ENCODE results near the gene SAPCD2. TPM values are rescaled to one million over a fixed set of nuclear protein-coding genes. Genes with fewer than 3 reads are reported as not detected.

SAPCD2 gene
- total RNA-seq (2022; extraction: Qiagen RNA extraction; ENCODE audit: low read depth) = 13.9 to 28.6 TPM (median 24.4 TPM) in 5 replicates

GRCh38 chr9:137070201-137070905 lies at the start of gene SAPCD2:
Gene SAPCD2 (minus strand): TSS chr9:137070557. CDS start chr9:137070460, 97 bp downstream.

GRCh38 chr9:137114613-137115393 lies 44.4 kb upstream of the SAPCD2 start, which contains the start of gene DPP7:
Gene DPP7 (minus strand): TSS chr9:137114733. CDS start chr9:137114713, 20 bp downstream.

GRCh38 chr9:137086531-137087408 lies 16.4 kb upstream of the SAPCD2 start, which contains the start of gene MAN1B1:
Gene MAN1B1 (plus strand): TSS chr9:137086985. CDS start chr9:137087000, 15 bp downstream.

GRCh38 chr9:137077010-137077747 lies 6.8 kb upstream of the SAPCD2 start, which contains the start of gene UAP1L1:
Gene UAP1L1 (plus strand): TSS chr9:137077517. CDS start chr9:137077533, 16 bp downstream.

GRCh38 chr9:137053944-137054931 lies 16.1 kb downstream of the SAPCD2 start, which contains the start of gene ENTPD2:
Gene ENTPD2 (minus strand): TSS chr9:137054061. CDS start chr9:137053997, 64 bp downstream.

GRCh38 chr9:137046088-137046787 lies 24.1 kb downstream of the SAPCD2 start, which contains the start of gene NPDC1:
Gene NPDC1 (minus strand): TSS chr9:137046177. CDS start chr9:137045989, 188 bp downstream.

GRCh38 chr9:137031904-137032640 lies 38.3 kb downstream of the SAPCD2 start, which contains the start of gene FUT7:
Gene FUT7 (minus strand): TSS chr9:137032088. CDS start chr9:137031991, 97 bp downstream.

GRCh38 chr9:137027369-137028262 lies 42.7 kb downstream of the SAPCD2 start, which contains the start of gene ABCA2:
Gene ABCA2 (minus strand): TSS chr9:137028237. CDS start chr9:137028140, 97 bp downstream.

Other genes with a start within 250 kb of the SAPCD2 start
- 3.1 to 4.3 TPM (median 4.0 TPM) in 5 replicates for gene AJM1, start 228.1 kb downstream of the SAPCD2 start, total RNA-seq (2022; extraction: Qiagen RNA extraction; ENCODE audit: low read depth)
- 255 to 327 TPM (median 305 TPM) in 5 replicates for gene PHPT1, start 221.1 kb downstream of the SAPCD2 start, total RNA-seq (2022; extraction: Qiagen RNA extraction; ENCODE audit: low read depth)
- 1.8 to 5.5 TPM (median 4.6 TPM) in 5 replicates for gene MAMDC4, start 218.2 kb downstream of the SAPCD2 start, total RNA-seq (2022; extraction: Qiagen RNA extraction; ENCODE audit: low read depth)
- 418 to 545 TPM (median 475 TPM) in 5 replicates for gene EDF1, start 204.2 kb downstream of the SAPCD2 start, total RNA-seq (2022; extraction: Qiagen RNA extraction; ENCODE audit: low read depth)
- gene TRAF2, start 184.0 kb downstream of the SAPCD2 start, total RNA-seq (2022; extraction: Qiagen RNA extraction; ENCODE audit: low read depth) = 46.3 to 81.8 TPM (median 69.1 TPM) in 5 replicates
- 61.9 to 101 TPM (median 95.1 TPM) in 5 replicates for gene FBXW5, start 125.8 kb downstream of the SAPCD2 start, total RNA-seq (2022; extraction: Qiagen RNA extraction; ENCODE audit: low read depth)
- 0.54 to 1.9 TPM (median 1.2 TPM) in 5 replicates for gene C8G, start 125.3 kb downstream of the SAPCD2 start, total RNA-seq (2022; extraction: Qiagen RNA extraction; ENCODE audit: low read depth)
- gene LCN12, start 118.3 kb downstream of the SAPCD2 start, total RNA-seq (2022; extraction: Qiagen RNA extraction; ENCODE audit: low read depth) = 0.51 to 2.0 TPM (median 1.1 TPM) in 5 replicates
- 0.35 to 0.71 TPM (median 0.39 TPM) in 3 of 5 replicates, not detected in the others for gene PTGDS, start 93.1 kb downstream of the SAPCD2 start, total RNA-seq (2022; extraction: Qiagen RNA extraction; ENCODE audit: low read depth)
- 0.02 TPM in 1 of 5 replicates, not detected in the others for gene LCNL1, start 87.6 kb downstream of the SAPCD2 start, total RNA-seq (2022; extraction: Qiagen RNA extraction; ENCODE audit: low read depth)
- 49.2 to 83.7 TPM (median 73.5 TPM) in 5 replicates for gene PAXX, start 78.1 kb downstream of the SAPCD2 start, total RNA-seq (2022; extraction: Qiagen RNA extraction; ENCODE audit: low read depth)
- gene CLIC3, start 74.0 kb downstream of the SAPCD2 start, total RNA-seq (2022; extraction: Qiagen RNA extraction; ENCODE audit: low read depth) = 1.7 to 4.0 TPM (median 3.5 TPM) in 5 replicates
- 23.2 to 31.7 TPM (median 25.6 TPM) in 5 replicates for gene ABCA2, start 42.3 kb downstream of the SAPCD2 start, total RNA-seq (2022; extraction: Qiagen RNA extraction; ENCODE audit: low read depth)
- 0.05 TPM in 2 of 5 replicates, not detected in the others for gene FUT7, start 38.5 kb downstream of the SAPCD2 start, total RNA-seq (2022; extraction: Qiagen RNA extraction; ENCODE audit: low read depth)
- 36.7 to 87.5 TPM (median 78.6 TPM) in 5 replicates for gene NPDC1, start 24.4 kb downstream of the SAPCD2 start, total RNA-seq (2022; extraction: Qiagen RNA extraction; ENCODE audit: low read depth)
- 0.72 to 1.2 TPM (median 0.76 TPM) in 5 replicates for gene ENTPD2, start 16.5 kb downstream of the SAPCD2 start, total RNA-seq (2022; extraction: Qiagen RNA extraction; ENCODE audit: low read depth)
- 9.7 to 15.4 TPM (median 11.3 TPM) in 5 replicates for gene UAP1L1, start 7.0 kb upstream of the SAPCD2 start, total RNA-seq (2022; extraction: Qiagen RNA extraction; ENCODE audit: low read depth)
- gene MAN1B1, start 16.4 kb upstream of the SAPCD2 start, total RNA-seq (2022; extraction: Qiagen RNA extraction; ENCODE audit: low read depth) = 41.0 to 54.7 TPM (median 47.7 TPM) in 5 replicates
- gene DPP7, start 44.2 kb upstream of the SAPCD2 start, total RNA-seq (2022; extraction: Qiagen RNA extraction; ENCODE audit: low read depth) = 71.6 to 131 TPM (median 112 TPM) in 5 replicates
- 0.31 to 1.0 TPM (median 0.38 TPM) in 5 replicates for gene GRIN1, start 68.6 kb upstream of the SAPCD2 start, total RNA-seq (2022; extraction: Qiagen RNA extraction; ENCODE audit: low read depth)
- 0.48 to 2.1 TPM (median 1.3 TPM) in 5 replicates for gene LRRC26, start 99.5 kb upstream of the SAPCD2 start, total RNA-seq (2022; extraction: Qiagen RNA extraction; ENCODE audit: low read depth)
- not detected in 5 replicates for gene TMEM210, start 101.5 kb upstream of the SAPCD2 start, total RNA-seq (2022; extraction: Qiagen RNA extraction; ENCODE audit: low read depth)
- 25.4 to 37.9 TPM (median 36.1 TPM) in 5 replicates for gene ANAPC2, start 118.0 kb upstream of the SAPCD2 start, total RNA-seq (2022; extraction: Qiagen RNA extraction; ENCODE audit: low read depth)
- gene SSNA1, start 118.1 kb upstream of the SAPCD2 start, total RNA-seq (2022; extraction: Qiagen RNA extraction; ENCODE audit: low read depth) = 88.4 to 157 TPM (median 143 TPM) in 5 replicates
- gene TPRN, start 130.2 kb upstream of the SAPCD2 start, total RNA-seq (2022; extraction: Qiagen RNA extraction; ENCODE audit: low read depth) = 5.6 to 11.1 TPM (median 10.3 TPM) in 5 replicates
- gene TMEM203, start 135.1 kb upstream of the SAPCD2 start, total RNA-seq (2022; extraction: Qiagen RNA extraction; ENCODE audit: low read depth) = 32.9 to 47.1 TPM (median 45.3 TPM) in 5 replicates
- gene NDOR1, start 135.1 kb upstream of the SAPCD2 start, total RNA-seq (2022; extraction: Qiagen RNA extraction; ENCODE audit: low read depth) = 15.2 to 19.1 TPM (median 16.4 TPM) in 5 replicates
- gene RNF208, start 151.7 kb upstream of the SAPCD2 start, total RNA-seq (2022; extraction: Qiagen RNA extraction; ENCODE audit: low read depth) = 1.1 to 2.4 TPM (median 1.9 TPM) in 5 replicates
- gene CYSRT1, start 154.6 kb upstream of the SAPCD2 start, total RNA-seq (2022; extraction: Qiagen RNA extraction; ENCODE audit: low read depth) = 3.3 to 5.0 TPM (median 4.0 TPM) in 5 replicates
- gene RNF224, start 156.9 kb upstream of the SAPCD2 start, total RNA-seq (2022; extraction: Qiagen RNA extraction; ENCODE audit: low read depth) = 0.10 to 0.24 TPM (median 0.20 TPM) in 5 replicates
- 0.07 to 0.13 TPM (median 0.08 TPM) in 5 replicates for gene SLC34A3, start 160.3 kb upstream of the SAPCD2 start, total RNA-seq (2022; extraction: Qiagen RNA extraction; ENCODE audit: low read depth)
- 595 to 818 TPM (median 736 TPM) in 5 replicates for gene TUBB4B, start 170.7 kb upstream of the SAPCD2 start, total RNA-seq (2022; extraction: Qiagen RNA extraction; ENCODE audit: low read depth)
- not detected in 5 replicates for gene STPG3, start 180.7 kb upstream of the SAPCD2 start, total RNA-seq (2022; extraction: Qiagen RNA extraction; ENCODE audit: low read depth)
- gene NELFB, start 184.8 kb upstream of the SAPCD2 start, total RNA-seq (2022; extraction: Qiagen RNA extraction; ENCODE audit: low read depth) = 42.8 to 63.0 TPM (median 54.8 TPM) in 5 replicates
- gene TOR4A, start 207.2 kb upstream of the SAPCD2 start, total RNA-seq (2022; extraction: Qiagen RNA extraction; ENCODE audit: low read depth) = 17.8 to 30.2 TPM (median 27.4 TPM) in 5 replicates
- 2.7 to 7.1 TPM (median 5.4 TPM) in 5 replicates for gene NRARP, start 231.7 kb upstream of the SAPCD2 start, total RNA-seq (2022; extraction: Qiagen RNA extraction; ENCODE audit: low read depth)